Measurements from ENCODE around the gene SIM1.

DNA sequence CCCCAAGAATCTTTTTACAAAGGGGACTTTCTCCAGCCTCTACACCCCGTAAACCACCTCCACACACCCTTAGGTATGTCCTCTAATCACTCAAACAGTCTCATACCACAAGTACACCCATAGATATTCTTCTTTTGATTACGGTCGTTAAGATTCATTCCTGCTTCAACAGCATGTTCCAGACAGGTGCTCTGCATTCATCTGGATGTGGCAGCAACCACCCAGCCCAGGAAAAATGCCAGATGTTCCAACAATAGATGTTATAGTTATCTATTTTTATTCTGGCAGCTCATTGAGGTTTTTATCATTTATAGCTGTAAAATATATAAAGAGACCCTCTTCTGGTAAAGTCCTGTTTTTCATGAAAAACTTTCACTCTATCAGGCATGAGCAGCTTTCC, 60.7 kb downstream of the SIM1 start:
- TF ChIP-seq, protein P1, sequence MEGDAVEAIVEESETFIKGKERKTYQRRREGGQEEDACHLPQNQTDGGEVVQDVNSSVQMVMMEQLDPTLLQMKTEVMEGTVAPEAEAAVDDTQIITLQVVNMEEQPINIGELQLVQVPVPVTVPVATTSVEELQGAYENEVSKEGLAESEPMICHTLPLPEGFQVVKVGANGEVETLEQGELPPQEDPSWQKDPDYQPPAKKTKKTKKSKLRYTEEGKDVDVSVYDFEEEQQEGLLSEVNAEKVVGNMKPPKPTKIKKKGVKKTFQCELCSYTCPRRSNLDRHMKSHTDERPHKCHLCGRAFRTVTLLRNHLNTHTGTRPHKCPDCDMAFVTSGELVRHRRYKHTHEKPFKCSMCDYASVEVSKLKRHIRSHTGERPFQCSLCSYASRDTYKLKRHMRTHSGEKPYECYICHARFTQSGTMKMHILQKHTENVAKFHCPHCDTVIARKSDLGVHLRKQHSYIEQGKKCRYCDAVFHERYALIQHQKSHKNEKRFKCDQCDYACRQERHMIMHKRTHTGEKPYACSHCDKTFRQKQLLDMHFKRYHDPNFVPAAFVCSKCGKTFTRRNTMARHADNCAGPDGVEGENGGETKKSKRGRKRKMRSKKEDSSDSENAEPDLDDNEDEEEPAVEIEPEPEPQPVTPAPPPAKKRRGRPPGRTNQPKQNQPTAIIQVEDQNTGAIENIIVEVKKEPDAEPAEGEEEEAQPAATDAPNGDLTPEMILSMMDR (IDR thresholded peaks at IDR 0.05; ENCODE audit: insufficient read depth, low read length, poor library complexity, severe bottlenecking), result no peak
- TF ChIP-seq EZH2phosphoT487 (conservative IDR thresholded peaks at IDR 0.05; ENCODE audit: low read length), result no peak

Measured in SU-DHL-6 (cell line).